ENCODE data around the gene STK32C.
"Not testable (repeated sequence)": the region's sequence is repeated elsewhere in the genome, so short reads cannot be mapped to it uniquely, and the experiment has no call there.

The STK32C gene

DNA sequence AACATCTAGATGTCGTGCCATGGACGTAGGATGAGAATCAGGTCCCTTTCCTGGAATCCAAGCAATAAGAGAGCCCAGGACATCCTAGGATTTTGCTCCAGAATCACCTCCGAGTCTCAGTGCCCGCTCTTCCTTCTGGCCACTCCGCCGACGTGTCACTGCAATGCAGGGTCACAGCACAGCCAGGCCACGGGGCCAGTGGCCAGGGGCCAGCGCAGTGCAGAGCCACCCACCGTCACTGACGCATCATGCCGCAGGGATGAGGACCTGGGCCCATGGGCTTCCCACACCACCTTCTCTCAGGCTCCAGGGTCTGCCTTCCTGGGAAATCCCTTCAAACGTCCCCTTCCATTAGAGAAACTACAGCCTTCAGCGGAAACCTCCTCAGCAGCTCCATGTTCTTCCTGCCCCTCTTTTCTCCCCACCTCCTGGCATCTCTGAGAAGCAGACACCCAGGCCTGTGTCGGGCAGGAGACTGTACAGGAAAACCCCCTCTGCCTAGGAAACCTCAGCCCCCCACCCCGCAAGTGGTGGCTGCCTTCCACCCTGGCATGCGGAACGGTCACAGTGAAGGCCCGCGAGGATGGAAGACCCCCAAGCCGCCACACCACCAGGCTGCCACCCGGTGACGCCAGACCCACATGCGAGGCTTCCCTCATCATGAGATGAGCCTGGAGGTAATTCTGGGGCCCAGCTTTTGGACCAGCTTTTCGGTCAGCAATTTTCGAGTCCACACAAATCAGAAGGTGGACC is 32.1 kb downstream of the STK32C start:
- ATAC-seq = no peak
- no peaks in the 10 kb centered on the region for H3K36me3 Mint-ChIP-seq
- no peak overlapping the region for H3K4me3 Mint-ChIP-seq
- H3K27me3 Mint-ChIP-seq = peaks cover 31% of the 10 kb centered on the region
- H3K27ac Mint-ChIP-seq = no peak overlapping the region
- H3K4me1 Mint-ChIP-seq = peaks cover 10% of the 10 kb centered on the region
- H3K9me3 Mint-ChIP-seq = peaks cover 11% of the 10 kb centered on the region

DNA sequence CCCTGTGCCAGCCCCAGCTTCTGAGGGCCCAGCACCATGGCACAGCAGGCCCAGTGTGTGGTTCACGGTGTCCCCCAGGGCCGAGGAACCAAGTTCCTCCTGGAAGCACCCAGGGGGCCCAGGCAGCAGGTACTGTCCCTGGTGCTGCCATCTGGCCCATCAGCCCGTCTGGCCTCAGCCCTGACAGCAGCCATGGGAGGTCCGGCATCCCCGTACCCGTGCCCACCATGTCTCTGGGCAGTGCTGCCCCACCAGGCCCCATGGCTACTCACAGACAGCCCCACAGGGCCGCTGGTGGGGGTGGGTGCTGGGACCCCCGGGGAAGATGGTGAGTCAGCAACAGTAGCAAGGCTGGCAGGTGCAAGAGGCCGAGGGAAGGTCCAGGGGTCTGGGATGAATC is 32.8 kb downstream of the STK32C start:
- Mint-ChIP-seq H3K4me3 (no peak overlapping the region), H3K4me1 (peaks cover 4% of the 10 kb centered on the region), H3K27me3 (peaks cover 25% of the 10 kb centered on the region), H3K9me3 (peaks cover 5% of the 10 kb centered on the region), H3K36me3 (no peaks in the 10 kb centered on the region), H3K27ac (no peak overlapping the region)
- no peak for ATAC-seq

GRCh38 chr10:132274581-132274980 is 33.2 kb downstream of the STK32C start:
- Mint-ChIP-seq H3K36me3 (no peaks in the 10 kb centered on the region), H3K27ac (no peak overlapping the region), H3K27me3 (peaks cover 23% of the 10 kb centered on the region), H3K4me1 (no peaks in the 10 kb centered on the region), H3K9me3 (peaks cover under 1% of the 10 kb centered on the region), H3K4me3 (no peak overlapping the region)
- no peak for ATAC-seq

DNA sequence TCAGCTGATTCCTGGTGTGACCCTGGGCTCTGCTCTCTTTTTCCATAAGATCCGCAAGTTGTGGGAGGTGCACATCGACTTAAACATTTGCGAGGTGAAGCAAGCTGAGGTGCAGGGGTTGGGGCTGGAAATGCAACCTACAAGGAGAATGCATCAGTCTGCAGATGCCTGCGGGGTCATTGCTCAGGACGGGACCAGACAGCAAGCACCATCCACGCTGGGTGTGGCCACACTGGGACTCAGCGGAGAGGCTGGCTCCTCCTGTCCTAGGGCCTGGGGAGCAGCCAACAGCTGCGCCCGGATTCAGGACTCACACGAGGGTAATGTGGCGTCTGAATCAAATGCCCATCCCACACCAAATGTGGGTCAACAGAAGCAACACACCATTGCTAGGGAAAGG is 33.8 kb downstream of the STK32C start:
- Mint-ChIP-seq H3K36me3 (no peaks in the 10 kb centered on the region), H3K27ac (no peak overlapping the region), H3K27me3 (peaks cover 23% of the 10 kb centered on the region), H3K4me1 (no peaks in the 10 kb centered on the region), H3K4me3 (no peak overlapping the region), H3K9me3 (no peaks in the 10 kb centered on the region)
- no peak for ATAC-seq

DNA sequence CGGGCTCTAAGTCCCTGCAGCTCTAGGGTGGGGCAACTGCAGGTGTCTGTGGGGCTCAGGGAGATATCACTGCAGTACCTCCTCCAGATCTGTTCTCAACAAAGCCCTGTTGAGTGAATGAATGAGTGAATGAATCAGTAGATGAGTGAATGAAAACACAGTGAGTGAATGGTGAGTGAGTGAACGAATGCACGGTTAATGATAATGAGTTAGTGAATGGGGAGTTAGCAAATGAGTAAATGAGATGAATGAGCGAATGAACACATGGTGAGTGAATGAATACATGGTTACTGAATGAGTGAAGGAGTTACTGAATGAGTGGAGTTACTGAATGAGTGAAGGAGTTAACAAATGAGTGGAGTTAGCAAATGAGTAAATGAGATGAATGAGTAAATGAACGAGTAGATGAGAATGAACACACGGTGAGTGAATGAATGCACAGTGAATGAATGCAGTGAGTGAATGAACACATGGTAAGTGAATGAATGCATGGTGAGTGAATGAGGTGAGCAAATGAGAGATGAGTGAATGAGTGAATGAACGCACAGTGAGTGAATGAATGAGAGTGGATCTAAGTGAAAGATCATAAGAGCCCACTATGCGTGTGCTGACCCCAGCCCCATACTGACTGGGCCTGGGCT is 34.3 kb downstream of the STK32C start:
- Mint-ChIP-seq H3K27ac (no peak overlapping the region), H3K4me1 (no peaks in the 10 kb centered on the region), H3K9me3 (peaks cover 1% of the 10 kb centered on the region), H3K27me3 (peaks cover 23% of the 10 kb centered on the region), H3K36me3 (no peaks in the 10 kb centered on the region), H3K4me3 (no peak overlapping the region)
- ATAC-seq = no peak

GRCh38 chr10:132272231-132272971 is 35.3 kb downstream of the STK32C start:
- Mint-ChIP-seq H3K4me3 (no peak overlapping the region), H3K27me3 (peaks cover 15% of the 10 kb centered on the region), H3K27ac (no peak overlapping the region), H3K4me1 (no peaks in the 10 kb centered on the region), H3K36me3 (no peaks in the 10 kb centered on the region), H3K9me3 (peaks cover 9% of the 10 kb centered on the region)
- no peak for ATAC-seq

DNA sequence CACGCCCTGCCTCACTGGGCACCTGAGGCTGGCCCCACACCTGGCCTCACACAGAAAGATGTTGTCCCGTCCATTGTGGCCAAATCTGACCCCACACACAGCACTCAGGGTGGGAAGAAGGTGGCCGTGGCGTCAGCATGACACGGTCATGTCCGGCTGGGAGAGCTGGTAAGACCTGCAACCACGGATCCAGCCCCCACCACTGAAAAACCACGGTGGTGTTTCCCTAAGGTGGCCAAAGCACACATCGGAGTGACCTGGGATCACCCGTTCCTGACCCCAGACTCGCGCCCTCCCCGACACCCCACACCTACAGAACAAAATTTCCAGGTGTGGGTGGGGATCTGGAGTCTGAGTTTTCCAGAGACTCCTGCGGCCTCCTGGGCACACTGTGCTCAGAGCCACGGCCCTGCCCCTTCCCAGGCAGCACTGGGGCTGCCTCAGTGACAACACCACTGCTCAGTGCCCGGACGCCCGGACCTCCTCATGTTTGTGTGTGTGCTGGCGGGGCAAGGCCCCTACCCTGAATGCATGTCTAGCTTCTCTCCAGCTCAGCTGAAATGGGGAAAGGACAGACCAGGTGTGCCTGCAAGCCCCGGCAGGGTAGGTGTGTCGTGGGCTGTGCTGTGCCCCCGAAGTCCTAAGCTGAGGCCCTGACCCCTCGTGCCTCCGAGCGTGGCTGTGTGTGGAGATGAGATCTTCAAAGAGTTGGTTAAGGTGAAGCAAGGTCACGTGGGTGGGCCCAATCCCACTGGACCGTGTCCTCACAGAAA is 36.1 kb downstream of the STK32C start:
- Mint-ChIP-seq H3K4me3 (no peak overlapping the region), H3K27me3 (peaks cover 15% of the 10 kb centered on the region), H3K36me3 (no peaks in the 10 kb centered on the region), H3K9me3 (peaks cover 10% of the 10 kb centered on the region), H3K4me1 (no peaks in the 10 kb centered on the region), H3K27ac (no peak overlapping the region)
- ATAC-seq = no peak

DNA sequence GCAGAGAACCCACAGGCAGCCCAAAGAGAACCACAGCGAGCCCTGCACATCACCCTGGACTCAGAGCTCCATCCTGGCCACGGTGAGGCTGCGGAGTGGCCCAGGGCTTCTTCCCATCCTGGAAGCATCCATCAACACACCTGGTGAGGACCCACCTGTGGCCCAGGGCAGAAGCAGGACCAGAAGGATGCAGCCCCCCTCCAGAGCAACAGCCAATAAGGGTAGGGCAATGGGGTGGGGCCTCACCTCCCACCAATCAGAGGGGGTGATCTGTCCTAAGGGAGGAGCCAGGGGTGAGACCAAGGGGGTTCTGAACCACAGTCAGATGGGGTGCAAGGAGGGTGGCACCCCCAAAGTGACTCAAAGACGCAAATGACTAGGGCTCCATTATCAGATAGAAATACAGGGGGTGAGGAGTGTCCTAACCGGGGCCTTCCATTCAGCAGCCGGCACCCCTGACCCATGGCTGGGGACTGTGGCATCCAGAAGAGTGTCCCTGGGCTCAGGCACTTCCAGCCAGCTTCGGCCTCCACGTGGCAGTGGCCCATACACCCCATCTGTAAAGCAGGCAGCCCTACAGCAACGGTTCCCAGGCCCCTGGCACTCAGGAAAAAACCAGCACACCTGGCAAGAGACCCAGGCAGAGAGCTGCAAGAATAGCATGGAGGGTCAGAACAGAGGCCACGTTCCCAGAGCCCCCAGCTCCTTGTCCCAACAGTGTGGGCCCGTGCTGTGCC is 36.9 kb downstream of the STK32C start:
- Mint-ChIP-seq H3K27me3 (peaks cover 15% of the 10 kb centered on the region), H3K4me1 (no peaks in the 10 kb centered on the region), H3K4me3 (no peak overlapping the region), H3K27ac (no peak overlapping the region), H3K9me3 (peaks cover 10% of the 10 kb centered on the region), H3K36me3 (no peaks in the 10 kb centered on the region)
- no peak for ATAC-seq

DNA sequence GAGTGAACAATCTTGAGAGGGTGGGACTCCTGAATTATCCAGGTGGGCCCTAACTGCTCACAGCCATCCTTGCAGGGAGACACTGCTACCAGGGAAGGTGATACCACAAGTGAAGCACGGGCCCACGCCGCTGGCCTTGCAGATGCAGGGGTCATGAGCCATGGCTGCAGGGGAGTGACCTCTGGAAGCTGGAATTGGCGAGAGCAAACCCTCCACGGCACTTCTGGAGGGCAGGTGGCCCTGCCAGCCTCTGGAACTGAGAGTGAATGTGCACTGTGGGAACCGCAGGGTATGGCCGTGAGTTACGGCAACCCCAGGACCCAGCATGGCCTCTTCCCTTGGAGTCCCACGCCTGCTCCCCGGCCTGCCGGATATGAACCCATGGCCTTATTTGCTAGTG is 37.5 kb downstream of the STK32C start:
- ATAC-seq = no peak
- H3K27ac Mint-ChIP-seq = no peak overlapping the region
- no peak overlapping the region for H3K4me3 Mint-ChIP-seq

DNA sequence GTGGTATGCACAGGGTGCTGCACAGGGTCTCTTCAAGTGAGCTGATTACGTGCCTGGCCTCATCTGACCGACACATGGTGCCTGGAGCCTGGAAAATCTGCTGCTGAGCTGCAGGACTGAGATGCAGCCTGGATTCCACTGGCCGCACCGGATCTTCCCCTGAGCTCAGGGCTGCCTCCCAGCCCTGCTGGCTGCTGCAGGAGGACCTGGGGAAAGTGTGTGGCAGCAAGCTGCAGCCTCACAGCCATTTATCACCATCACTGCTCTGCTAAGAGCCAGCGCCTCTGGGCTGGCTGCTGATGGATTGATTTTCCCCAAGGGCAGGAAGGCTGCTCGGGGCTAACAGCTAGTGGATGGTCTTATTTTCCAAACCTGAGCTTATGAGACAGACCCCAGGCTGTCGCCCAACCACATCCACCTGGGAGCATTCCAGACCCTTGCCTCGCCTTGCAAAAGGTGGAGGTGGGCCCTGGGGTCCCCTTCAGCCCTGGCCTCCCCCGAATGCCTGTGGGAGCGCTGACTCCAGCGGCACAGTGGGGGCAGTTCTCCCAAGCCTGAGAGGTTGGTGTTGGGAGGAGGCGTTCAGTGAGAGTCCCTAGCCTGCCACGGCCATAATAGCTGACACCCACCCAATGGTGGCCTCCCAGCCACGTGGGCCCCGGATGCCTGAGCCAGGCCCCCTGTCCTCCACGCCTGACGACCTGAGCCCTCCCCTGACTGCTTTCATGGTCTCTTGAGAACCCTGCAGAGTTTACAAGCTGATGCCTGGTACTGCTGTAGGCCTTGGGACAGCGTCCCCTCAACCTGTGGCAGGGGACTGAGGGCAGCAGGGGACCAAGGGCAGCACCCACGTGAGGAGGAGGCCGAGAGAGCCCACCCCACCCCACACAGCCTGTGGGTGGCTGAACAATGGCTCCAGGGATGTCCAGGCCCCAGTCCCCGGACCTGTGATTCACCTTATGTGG is 38.2 kb downstream of the STK32C start:
- H3K27me3 Mint-ChIP-seq = peaks cover 9% of the 10 kb centered on the region
- no peak overlapping the region for H3K27ac Mint-ChIP-seq
- no peaks in the 10 kb centered on the region for H3K36me3 Mint-ChIP-seq
- ATAC-seq = no peak
- peaks cover 10% of the 10 kb centered on the region for H3K9me3 Mint-ChIP-seq
- no peaks in the 10 kb centered on the region for H3K4me1 Mint-ChIP-seq
- no peak overlapping the region for H3K4me3 Mint-ChIP-seq

More for the DNA sequence above, 37.5 kb downstream of the STK32C start:
- Mint-ChIP-seq H3K9me3 (peaks cover 10% of the 10 kb centered on the region), H3K4me1 (no peaks in the 10 kb centered on the region), H3K36me3 (no peaks in the 10 kb centered on the region), H3K27me3 (peaks cover 9% of the 10 kb centered on the region)

GRCh38 chr10:132267916-132268315 is 39.8 kb downstream of the STK32C start:
- H3K36me3 Mint-ChIP-seq, H3K27me3 Mint-ChIP-seq, H3K27ac Mint-ChIP-seq, H3K4me3 Mint-ChIP-seq, ATAC-seq, H3K9me3 Mint-ChIP-seq, H3K4me1 Mint-ChIP-seq: not testable (repeated sequence)

DNA sequence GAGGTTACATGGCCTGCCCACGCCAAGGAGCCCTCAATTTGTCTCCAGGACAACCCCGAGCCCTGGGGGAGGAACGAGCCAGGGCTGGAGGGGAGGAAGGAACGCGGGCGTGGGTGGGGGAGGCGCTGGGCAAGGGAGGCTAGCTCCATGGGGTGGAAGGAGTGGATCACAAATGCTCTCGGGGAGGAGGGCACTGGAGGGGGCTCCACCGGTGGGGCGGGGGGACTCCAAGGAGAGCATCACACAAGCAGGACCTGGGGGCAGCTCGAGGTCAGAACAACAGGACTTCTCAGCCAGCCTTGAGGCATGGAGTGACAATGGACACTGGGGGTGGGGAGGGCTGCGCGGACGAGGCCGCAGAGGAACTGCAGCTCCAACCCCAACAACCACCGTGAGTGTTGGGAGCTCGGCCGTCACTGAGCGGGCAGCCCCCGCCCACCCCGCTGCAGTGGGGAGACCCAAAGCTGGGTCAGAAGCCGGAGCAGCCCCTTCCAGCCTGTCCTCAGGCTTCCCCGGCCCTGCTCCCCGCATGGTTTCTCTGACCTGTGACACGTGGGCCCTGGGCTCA is 41.1 kb downstream of the STK32C start:
- no peak for ATAC-seq
- Mint-ChIP-seq H3K9me3 (peaks cover 10% of the 10 kb centered on the region), H3K27ac (no peak overlapping the region), H3K27me3 (no peaks in the 10 kb centered on the region), H3K4me1 (no peaks in the 10 kb centered on the region), H3K36me3 (no peaks in the 10 kb centered on the region), H3K4me3 (no peak overlapping the region)

DNA sequence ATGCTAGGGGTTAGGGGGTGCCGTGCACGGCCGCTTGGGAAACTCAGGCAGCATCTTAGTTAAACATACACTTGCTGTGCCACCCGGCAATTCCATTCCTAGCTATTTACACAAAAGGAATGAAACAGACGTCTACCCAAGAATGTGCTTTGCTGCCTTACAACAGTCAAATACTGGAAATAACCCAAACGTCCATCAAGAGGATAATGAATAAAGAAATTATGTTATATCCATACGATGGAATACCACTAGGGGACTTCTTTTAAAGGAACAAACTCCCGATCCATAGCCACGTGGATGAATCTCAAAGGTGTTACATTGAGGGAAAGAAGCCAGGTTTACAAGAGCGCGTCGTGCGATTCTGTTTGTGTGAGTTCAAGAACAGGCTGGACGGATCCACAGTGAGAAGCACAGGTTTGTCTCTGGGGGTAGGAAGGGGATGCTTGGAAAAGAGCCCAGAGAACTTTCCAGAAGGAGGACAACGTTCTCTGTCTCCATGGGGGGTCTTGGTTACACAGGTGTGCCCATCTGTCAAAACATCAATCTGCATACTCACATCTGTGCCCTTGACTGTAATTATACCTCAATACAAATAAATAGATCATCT is 41.8 kb downstream of the STK32C start:
- Mint-ChIP-seq H3K27me3 (no peaks in the 10 kb centered on the region), H3K27ac (no peak overlapping the region), H3K9me3 (peaks cover 10% of the 10 kb centered on the region), H3K4me1 (no peaks in the 10 kb centered on the region), H3K4me3 (no peak overlapping the region), H3K36me3 (no peaks in the 10 kb centered on the region)
- ATAC-seq = no peak
